HG03442 (cell line): ENCODE measurements around the gene N4BP2.

ENCODE experiments used
- ATAC-seq: cut with Tn5 transposase; IDR thresholded peaks from one replicate; pipeline ENCODE4 v1.9.1; 2021; ENCODE audit warnings: mild to moderate bottlenecking, moderate library complexity; ENCODE audit not compliant: unreplicated experiment

The N4BP2 gene

GRCh38 chr4:40190465-40190864 is 133.8 kb downstream of the N4BP2 start:
- no peak for ATAC-seq

- no peak for ATAC-seq
Observed at GRCh38 chr4:40190880-40191815, 134.5 kb downstream of the N4BP2 start.

DNA sequence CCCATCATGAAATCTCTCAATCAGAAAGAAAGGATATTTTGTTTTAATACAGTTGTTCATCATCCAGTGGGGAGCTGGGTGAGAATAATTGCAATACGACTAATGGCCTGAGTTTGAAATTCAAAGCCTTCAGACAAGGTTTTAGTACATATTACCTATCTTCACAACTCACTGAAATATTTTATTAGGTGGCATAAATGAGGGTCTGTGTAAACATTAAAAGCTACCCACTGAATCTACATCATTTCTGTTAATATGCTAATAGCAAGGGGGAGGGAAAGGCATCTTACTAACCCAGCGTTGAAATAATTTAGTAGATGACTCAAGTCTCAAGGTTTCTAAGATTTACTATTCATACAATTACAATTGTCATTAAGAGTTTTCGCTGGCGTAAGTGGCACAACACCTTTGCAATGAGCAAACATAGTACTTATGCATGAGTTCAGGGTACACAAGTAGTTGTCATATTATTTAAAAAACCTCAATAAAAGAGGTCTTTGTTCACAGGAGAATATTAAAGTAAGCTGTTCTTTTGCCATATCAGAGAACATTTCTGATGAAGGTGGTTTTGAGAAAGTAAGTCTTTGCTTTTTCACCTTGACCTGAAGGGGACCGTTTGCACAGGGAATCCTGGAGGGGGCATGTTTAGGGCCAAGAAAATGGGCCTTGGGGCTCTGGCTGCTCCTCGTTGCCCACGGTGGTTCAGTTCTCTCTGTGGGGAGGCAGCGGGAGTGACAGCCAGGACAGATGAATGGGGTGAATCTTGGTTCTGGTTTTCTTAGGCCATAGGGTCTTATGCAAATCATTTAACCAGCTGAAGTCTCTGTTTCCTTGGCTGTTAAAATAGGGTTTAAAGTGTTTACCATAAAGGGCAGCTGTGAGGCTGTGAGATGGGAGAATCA is 135.7 kb downstream of the N4BP2 start:
- peak; percentile 34 for ATAC-seq

- ATAC-seq, result peak; percentile 29
Observed at GRCh38 chr4:40193016-40193571, 136.4 kb downstream of the N4BP2 start.

GRCh38 chr4:40193578-40193977 is 136.9 kb downstream of the N4BP2 start:
- no peak for ATAC-seq

GRCh38 chr4:40194602-40195161 is 138.0 kb downstream of the N4BP2 start:
- ATAC-seq, result no peak

DNA sequence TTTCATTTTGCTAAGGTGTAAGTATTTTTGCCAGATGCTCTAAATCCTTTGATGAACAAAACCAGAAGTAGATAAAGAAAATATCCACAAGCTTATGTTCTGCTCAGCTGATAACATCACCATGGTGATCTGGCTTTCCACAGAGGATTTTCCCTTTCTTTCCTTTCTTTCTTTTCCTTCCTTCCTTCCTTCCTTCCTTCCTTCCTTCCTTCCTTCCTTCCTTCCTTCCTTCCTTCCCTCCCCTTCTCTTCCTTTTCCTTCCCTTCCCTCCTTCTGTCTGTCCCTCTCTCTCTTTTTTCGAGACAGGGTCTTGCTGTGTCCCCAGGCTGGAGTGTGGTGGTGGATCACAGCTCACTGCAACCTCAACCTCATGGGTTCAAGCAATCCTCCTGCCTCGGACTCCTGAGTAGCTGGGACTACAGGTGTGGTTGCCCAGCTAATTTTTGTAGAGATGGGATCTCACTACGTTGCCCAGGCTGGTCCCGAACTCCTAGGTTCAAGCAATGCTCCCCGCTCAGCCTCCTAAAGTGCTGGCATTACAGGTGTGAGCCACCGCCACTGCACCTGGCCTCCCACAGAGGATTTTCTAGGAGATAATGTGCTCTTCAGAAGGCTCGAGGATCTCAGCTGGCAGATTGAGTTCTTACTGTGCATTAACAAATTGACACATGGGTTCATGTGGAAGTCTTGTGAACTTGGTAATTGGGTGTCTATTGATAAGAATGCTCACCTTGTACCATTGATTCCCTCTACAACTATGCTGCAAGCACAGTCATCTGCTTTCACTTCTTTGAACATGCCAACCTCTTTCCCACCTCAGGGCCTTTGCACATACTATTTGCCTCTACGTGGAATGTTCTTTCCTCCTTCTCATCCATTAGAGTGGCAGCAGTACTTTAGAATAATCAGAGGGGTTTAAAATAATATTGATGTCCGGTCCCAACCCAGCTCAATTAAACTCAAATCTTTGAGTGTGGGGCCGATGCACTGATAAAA is 138.8 kb downstream of the N4BP2 start:
- ATAC-seq, result no peak

GRCh38 chr4:40196272-40196671 is 139.6 kb downstream of the N4BP2 start:
- no peak for ATAC-seq

GRCh38 chr4:40196724-40197281 is 140.2 kb downstream of the N4BP2 start, which contains the start of gene RHOH:
TSS of gene RHOH (plus strand) at chr4:40197031. CDS start at chr4:40243387, 46,356 bp downstream.
- ATAC-seq, result no peak

DNA sequence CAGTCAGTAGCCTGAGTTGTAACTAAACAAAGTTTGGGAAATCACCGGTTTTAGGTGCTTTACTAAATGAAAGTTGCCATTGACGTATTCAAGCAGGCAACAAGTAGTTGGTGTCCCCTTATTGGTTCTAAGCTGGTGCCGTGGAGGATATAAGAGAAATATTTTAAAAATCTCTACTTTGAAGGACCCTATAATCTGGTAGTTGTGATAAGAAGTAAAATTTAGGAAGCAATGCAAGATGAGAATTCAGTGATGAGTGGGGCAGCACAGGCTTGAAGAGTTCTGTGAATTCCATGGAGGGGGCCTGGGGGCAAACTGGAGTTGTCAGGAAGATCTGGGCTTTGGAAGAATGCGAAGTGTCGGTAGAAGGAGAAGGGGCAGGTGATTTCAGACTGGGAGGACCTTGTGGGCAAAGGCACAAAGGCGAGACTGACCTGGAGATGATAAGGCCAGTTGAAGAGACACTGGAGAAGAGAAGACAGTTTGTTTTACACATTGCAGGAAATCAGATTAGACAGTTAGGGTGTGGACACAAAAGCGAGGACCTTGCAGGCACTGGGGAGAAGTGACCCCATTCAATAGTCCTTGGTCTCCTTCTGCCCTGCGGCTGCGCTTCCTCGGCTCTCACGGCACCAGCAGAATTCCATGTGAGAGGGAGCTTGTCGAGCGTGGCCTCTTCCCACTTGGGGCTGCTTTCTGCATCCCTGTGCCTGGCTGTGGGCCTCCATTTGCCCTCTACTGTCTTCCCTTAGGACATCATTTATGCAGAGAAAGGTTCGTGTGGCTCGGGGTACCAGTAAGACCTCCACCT is 141.4 kb downstream of the N4BP2 start:
- ATAC-seq, result no peak

GRCh38 chr4:40199179-40199670 is 142.6 kb downstream of the N4BP2 start:
- no peak for ATAC-seq

- ATAC-seq, result peak; percentile 60
Observed at GRCh38 chr4:40199999-40200874, 143.6 kb downstream of the N4BP2 start.

DNA sequence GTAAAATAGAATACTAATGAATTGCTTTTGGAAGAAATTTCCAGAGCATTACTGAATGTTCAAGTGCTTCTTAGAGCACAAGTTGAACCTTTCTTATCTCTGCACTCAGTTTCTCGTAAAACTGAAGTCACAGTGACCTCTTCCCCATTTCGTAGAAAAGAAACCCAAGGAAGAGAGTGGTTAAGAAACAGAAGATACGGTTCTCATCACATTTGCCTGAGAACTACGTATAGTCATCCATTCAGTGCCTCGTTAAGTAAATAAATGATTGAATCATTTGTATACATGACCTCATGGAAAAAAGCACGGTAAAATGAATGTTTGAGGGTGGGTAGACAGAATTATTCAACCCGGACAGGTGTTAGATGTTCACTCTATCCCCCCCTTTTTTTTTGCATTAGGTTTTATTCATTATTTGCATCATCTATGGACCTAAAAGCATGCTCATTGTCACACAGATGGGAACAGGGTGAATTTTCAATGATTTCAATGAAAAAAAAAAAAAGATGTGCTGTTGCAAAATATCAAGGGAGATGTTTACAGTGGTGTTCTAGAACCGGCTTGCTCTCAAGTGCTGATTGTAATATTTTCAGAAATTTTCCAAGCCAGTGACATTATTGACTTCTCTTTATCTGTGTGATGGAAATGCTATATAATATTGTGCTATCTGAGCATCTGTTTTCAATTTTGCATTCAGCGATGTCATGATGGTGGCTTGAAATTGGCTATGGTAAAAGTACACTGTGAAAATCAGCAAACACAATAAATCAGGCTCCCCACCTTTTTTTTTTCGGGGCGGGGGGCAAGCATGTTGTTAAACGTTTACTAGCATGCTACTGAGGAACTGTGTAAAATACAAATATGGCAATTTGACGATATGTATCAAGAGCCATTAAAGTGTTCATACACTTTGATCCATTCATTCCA is 144.5 kb downstream of the N4BP2 start:
- ATAC-seq, result no peak

GRCh38 chr4:40201898-40202297 is 145.2 kb downstream of the N4BP2 start:
- no peak for ATAC-seq

- no peak for ATAC-seq
Observed at GRCh38 chr4:40202474-40202873, 145.8 kb downstream of the N4BP2 start.

GRCh38 chr4:40204507-40205258 is 148.0 kb downstream of the N4BP2 start:
- ATAC-seq, result no peak
